ENCODE results near the gene RBMY1D.
"Not testable (repeated sequence)": the region's sequence is repeated elsewhere in the genome, so short reads cannot be mapped to it uniquely, and the experiment has no call there.

The RBMY1D gene

DNA sequence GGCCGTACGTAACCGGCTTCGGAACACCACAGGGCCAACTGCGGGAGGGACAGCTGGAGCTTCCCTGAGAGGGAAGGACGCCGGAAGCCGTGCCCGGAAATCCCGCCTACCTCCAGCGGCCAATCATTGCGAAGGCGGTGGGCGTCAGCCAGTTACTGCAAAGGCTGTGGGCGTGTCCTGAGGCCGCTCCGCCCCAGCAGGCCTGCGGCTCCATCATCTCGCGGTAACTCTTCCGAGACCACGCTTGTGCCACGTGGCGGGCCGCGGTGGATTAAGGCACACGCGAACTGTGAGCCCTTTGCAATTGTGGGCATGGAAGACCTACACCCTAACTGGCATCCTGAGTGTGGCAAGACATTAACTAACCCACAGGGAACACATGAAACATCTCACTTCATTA, at the start of gene RBMY1D:
Gene RBMY1D, minus strand, starts transcription at position 101 of the 400 bp plus-strand sequence. CDS start 2,013 bp downstream, outside the sequence.
- DNase-seq = not testable (repeated sequence)

DNA sequence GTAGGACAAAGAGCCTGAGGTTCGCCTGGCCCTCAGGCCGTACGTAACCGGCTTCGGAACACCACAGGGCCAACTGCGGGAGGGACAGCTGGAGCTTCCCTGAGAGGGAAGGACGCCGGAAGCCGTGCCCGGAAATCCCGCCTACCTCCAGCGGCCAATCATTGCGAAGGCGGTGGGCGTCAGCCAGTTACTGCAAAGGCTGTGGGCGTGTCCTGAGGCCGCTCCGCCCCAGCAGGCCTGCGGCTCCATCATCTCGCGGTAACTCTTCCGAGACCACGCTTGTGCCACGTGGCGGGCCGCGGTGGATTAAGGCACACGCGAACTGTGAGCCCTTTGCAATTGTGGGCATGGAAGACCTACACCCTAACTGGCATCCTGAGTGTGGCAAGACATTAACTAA, 23.6 kb upstream of the RBMY1D start, which contains the start of gene RBMY1E:
Gene RBMY1E, minus strand, starts transcription at position 101 of the 400 bp plus-strand sequence. CDS start 1,978 bp downstream, outside the sequence.
- DNase-seq = not testable (repeated sequence)

DNA sequence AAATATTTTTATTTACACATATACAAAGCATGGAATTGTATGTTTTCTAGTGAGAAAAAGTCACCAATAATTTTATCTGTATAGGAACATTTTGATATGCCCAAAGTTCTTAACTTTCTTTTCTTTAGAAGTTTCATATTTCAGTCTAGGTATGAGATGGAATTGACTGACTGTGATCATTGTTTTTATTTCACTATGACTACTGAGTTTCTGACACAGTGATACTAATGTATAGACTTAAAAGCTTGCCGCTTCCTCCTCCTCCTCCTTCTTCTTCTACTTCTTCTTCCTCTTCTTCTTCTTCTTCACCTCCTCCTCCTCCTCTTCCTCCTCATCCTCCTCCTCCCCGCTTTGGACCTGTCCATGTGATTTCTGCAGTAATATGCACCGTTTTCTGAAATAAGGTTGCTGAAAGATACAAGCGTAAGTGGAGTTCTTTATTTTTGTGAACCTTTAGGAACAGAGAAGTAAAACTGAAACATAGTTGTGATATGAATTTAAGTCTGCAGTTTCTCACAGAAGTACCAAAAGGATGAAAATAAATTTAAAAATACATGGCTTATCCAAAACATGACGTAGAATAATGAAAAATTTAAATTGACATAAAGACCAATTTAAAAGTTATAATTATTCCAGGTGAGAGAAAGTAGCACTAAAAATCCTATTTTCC, 24.8 kb downstream of the RBMY1D start:
- not testable (repeated sequence) for DNase-seq

DNA sequence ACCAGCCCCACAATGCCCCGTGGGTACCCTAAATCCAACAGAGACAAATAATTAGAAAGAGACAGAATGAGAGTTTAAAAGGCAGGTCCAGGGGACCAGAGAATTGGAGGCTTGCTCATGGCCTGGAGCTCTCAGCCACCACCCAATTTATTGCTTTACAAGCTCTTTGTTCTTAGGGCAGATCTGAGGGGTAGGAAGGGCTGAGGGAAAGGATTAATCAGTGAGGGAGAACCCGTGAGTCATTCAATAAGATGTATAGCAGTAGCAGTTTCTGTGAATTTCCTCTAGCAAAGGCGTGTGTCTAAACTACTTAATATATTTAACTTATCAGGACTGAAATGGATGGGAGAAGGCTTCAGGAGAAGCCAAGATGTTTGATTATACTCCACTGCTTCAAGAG, 48.8 kb downstream of the RBMY1D start:
- no peak for DNase-seq

DNA sequence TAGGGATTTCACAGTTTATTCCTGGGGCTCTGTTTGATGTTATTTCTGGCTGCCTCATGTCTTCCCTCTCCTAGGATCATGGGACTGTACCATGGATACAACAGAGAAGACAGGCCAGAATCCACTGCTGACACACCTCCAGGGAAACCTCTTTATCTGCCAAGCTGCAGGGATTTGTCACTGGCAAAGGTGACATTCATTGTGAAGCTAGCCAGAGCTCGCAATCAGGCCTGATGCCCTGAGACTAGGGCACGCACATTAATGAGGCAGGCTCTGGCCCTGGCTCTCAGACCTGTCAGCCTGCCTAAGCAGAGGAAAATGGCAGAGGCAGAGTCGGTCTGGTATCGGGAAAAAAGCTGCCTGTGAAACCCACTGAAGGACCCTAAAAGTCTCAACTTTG, 52.2 kb downstream of the RBMY1D start:
- DNase-seq = no peak

DNA sequence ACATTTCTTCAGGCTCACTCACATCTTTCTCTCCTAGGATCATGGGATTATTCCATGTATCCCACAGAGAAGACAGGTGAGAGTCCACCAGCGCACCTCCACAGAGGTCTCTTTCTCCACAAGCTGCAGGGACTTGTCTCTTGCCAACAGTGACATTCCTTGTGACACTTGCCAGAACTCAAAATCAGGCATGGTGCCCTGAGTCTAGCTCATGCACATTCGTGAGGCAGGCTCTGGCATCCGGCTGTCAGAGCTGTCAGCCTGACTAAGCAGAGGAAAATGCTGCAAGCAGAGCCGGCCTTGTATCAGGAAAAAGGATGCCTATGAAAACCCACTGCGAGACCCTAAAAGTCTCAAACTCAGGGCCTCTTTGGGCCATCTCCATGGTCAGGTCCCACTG, 54.8 kb downstream of the RBMY1D start:
- no peak for DNase-seq

DNA sequence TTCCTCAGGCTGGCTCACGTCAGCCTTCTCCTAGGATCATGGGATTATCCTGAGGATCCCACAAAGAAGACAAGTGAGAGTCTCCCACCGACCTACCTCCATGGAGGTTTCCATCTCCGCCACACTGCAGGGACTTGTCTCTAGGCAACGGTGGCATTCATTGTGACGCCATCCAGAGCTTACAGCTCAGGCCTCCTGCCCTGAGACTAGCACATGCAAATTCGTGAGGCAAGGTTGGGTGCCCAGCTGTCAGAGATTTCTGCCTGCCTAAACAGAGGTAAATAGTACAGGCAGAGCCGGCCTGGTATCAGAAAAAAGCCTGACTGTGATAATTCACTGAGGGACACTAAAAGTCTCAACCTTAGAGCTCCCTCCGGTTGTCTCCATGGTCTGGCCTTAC, 58.0 kb downstream of the RBMY1D start:
- DNase-seq = no peak

DNA sequence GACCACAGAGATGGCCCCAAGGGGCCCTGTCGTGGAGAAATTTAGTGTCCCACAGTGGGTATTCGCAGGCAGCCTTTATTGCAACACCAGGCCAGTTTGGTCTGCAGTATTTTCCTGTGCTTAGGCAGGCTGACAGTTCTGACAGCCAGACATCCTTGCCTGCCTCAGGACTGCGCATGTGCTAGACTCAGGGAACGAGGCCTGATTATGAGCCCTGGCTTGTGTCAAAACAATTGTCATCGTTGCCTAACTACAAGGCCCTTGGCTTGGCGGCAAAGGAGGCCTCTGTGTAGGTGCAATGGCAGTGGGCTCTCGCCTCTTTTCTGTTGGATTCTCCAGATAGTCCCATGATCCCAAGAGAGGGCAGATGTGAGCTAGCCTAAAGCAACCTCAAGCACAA, 59.3 kb downstream of the RBMY1D start:
- DNase-seq = no peak
